ENCODE data around the gene CABLES1. TPM values are rescaled to one million over a fixed set of nuclear protein-coding genes. Genes with fewer than 3 reads are reported as not detected.
A peak's percentile ranks its signal among the peaks of the same experiment; 100 is the strongest.

Gene CABLES1
- total and polyA plus RNA-seq, 2 of the 4 experiments (the other 2 are of a cell fraction): 4.7 to 5.7 TPM

DNA sequence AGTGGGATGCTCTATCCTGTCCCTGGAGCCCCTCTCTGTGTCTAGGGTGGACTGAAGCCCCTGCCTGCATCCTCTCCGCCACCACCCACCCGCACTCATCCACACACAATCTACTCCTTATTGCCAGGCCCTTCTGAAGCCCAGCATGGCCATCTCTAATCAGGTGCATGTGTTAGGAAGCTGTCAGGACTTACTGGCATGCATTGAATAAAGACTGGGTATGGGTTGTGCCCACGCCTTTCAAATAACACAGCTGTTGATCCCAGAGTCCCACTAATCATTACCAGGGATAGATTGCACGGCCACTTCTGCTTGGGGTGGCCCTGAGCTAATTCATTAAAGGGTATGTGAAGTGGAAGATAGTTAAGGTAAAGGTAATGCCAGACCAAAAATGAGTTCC lies 88.4 kb downstream of the CABLES1 start:
- Histone ChIP-seq H2AK9ac (replicated peaks; ENCODE audit: low read depth, low read length, poor library complexity) (no peak overlapping the region), H3K14ac (replicated peaks; ENCODE audit: low read depth, low read length) (no peak overlapping the region; the same call in 1 of the 2 replicates), H4K8ac (ENCODE audit: low read depth in 2 of 2, low read length in 2 of 2) (0 out of 4 replicates have a peak overlapping the region, but pooled peaks of 1 of the 2 experiments have one; percentile 25), H4K20me1 (ENCODE audit: insufficient read depth, low read length) (peaks cover 11% of the 10 kb centered on the region; the same call in 1 of the 2 replicates), H3K18ac (ENCODE audit: low read depth, low read length) (no peak overlapping the region), H2BK5ac (ENCODE audit: low read depth, low read length, poor library complexity, severe bottlenecking) (no peak overlapping the region), H3K23ac (ENCODE audit: low read depth, low read length) (no peak overlapping the region), H3K79me1 (ENCODE audit: low read depth in 1 of 2, low read length in 2 of 2) (peaks cover 5 to 26% of the 10 kb centered on the region in 2 experiments; a peak in 3 of 4 replicates), H3K9me3 (ENCODE audit: control insufficient read depth, insufficient read depth, low read length) (no peaks in the 10 kb centered on the region), H2AFZ (replicated peaks; ENCODE audit: low read length, poor library complexity) (no peak overlapping the region), H4K5ac (ENCODE audit: low read depth, low read length) (peak overlapping the region; percentile 38; the same call in 1 of the 2 replicates), H3K56ac (ENCODE audit: extremely low read depth, insufficient read depth, low read length) (no peak overlapping the region), H2BK120ac (ENCODE audit: low read depth, low read length) (no peak overlapping the region; the same call in 1 of the 2 replicates), H2BK20ac (ENCODE audit: low read depth, low read length) (no peak overlapping the region), H3K36me3 (ENCODE audit: control insufficient read depth, insufficient read depth, low read length) (peaks cover 23% of the 10 kb centered on the region), H3K4me3 (ENCODE audit: insufficient read depth, low read depth, low read length) (no peak overlapping the region), H2AK5ac (ENCODE audit: low read depth, low read length) (peak overlapping the region; percentile 56; the same call in 1 of the 2 replicates), H3K4me1 (ENCODE audit: control insufficient read depth, insufficient read depth, low read length) (peaks cover 30% of the 10 kb centered on the region), H2BK15ac (ENCODE audit: low read depth, low read length) (0 out of 3 replicates have a peak overlapping the region, but pooled peaks have one; percentile 73), H3K4ac (ENCODE audit: low read depth, low read length) (peak overlapping the region; percentile 37; the same call in 1 of the 2 replicates), H3K27ac (ENCODE audit: insufficient read depth, low read length) (peak overlapping the region; percentile 16; the same call in 1 of the 2 replicates), H3K9me1 (ENCODE audit: insufficient read depth, low read length) (peaks cover 12% of the 10 kb centered on the region), H3K9ac (ENCODE audit: low read depth, low read length) (no peak overlapping the region), H4K91ac (ENCODE audit: insufficient read depth, low read depth, low read length) (peak overlapping the region; percentile 31), H3K4me2 (ENCODE audit: low read depth, low read length) (no peak overlapping the region), H3K27me3 (ENCODE audit: control insufficient read depth, insufficient read depth, low read length) (no peaks in the 10 kb centered on the region)
- no peak for ATAC-seq (ENCODE audit: low read depth)
- TF ChIP-seq CHD1 (IDR thresholded peaks at IDR 0.05; ENCODE audit: low read depth, low read length) (no peak), NFE2L2 (IDR thresholded peaks at IDR 0.05; ENCODE audit: low read depth, low read length) (no peak), RFX5 (IDR thresholded peaks at IDR 0.05; ENCODE audit: low read depth, low read length) (no peak), SMC3 (IDR thresholded peaks at IDR 0.05; ENCODE audit: low read depth, low read length) (no peak), FOS (IDR thresholded peaks at IDR 0.05; ENCODE audit: low read depth, low read length) (no peak), MXI1 (IDR thresholded peaks at IDR 0.05; ENCODE audit: borderline replicate concordance, low read depth, low read length) (no peak), RAD21 (IDR thresholded peaks at IDR 0.05; ENCODE audit: low read length) (no peak), MAFK (IDR thresholded peaks at IDR 0.05; ENCODE audit: low read depth, low read length) (no peak)
- TF ChIP-seq, protein P1, sequence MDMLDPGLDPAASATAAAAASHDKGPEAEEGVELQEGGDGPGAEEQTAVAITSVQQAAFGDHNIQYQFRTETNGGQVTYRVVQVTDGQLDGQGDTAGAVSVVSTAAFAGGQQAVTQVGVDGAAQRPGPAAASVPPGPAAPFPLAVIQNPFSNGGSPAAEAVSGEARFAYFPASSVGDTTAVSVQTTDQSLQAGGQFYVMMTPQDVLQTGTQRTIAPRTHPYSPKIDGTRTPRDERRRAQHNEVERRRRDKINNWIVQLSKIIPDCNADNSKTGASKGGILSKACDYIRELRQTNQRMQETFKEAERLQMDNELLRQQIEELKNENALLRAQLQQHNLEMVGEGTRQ (IDR thresholded peaks at IDR 0.05; ENCODE audit: low read depth, low read length): no peak
- TF ChIP-seq, protein P2, sequence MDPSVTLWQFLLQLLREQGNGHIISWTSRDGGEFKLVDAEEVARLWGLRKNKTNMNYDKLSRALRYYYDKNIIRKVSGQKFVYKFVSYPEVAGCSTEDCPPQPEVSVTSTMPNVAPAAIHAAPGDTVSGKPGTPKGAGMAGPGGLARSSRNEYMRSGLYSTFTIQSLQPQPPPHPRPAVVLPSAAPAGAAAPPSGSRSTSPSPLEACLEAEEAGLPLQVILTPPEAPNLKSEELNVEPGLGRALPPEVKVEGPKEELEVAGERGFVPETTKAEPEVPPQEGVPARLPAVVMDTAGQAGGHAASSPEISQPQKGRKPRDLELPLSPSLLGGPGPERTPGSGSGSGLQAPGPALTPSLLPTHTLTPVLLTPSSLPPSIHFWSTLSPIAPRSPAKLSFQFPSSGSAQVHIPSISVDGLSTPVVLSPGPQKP (IDR thresholded peaks at IDR 0.05; ENCODE audit: borderline replicate concordance, low read depth, low read length): no peak
- DNase-seq: no peak
- ChIA-PET POLR2A (ENCODE audit: unreplicated experiment) (no interaction called here), CTCF (interaction anchor here (0.7 kb wide), 1 partner anchor 87 kb away, joined by 3 read pairs; no protein-coding TSS in a partner anchor)
- in situ Hi-C loops (cut with MboI; ENCODE audit: low sequenced_read_pairs) (no loop called here), dilution Hi-C loops (cut with HindIII; ENCODE audit: low sequenced_read_pairs, unreplicated experiment) (no loop called here), intact Hi-C loops (cut with micrococcal nuclease) (no loop called here)
- no CpG with 5 or more reads among the region's 4 CpGs for WGBS, 2 experiments (ENCODE audit: extremely low coverage in 2 of 2, insufficient read length in 1 of 2)
- no TSS peak for BruUV-seq (replicated peaks)
